Inflammatory macrophage treated with lipopolysaccharide for 1 hour (primary cell): ENCODE results near the gene CDKAL1.

ENCODE experiments used
- DNase-seq, 2 donors: peaks; one replicate each; pipeline ENCODE4 v3.0.0-alpha.2; 2020 to 2022

Gene CDKAL1

GRCh38 chr6:20991910-20992309 lies 457.7 kb downstream of the CDKAL1 start:
- no peak for DNase-seq

GRCh38 chr6:20996099-20996498 lies 461.8 kb downstream of the CDKAL1 start:
- no peak for DNase-seq

GRCh38 chr6:20997143-20997769 lies 463.0 kb downstream of the CDKAL1 start:
- no peak for DNase-seq

GRCh38 chr6:20997770-20998147 lies 463.5 kb downstream of the CDKAL1 start:
- DNase-seq, result no peak

GRCh38 chr6:20998748-20999448 lies 464.6 kb downstream of the CDKAL1 start:
- no peak for DNase-seq

- no peak for DNase-seq
These were observed 466.1 kb downstream of the CDKAL1 start for GRCh38 chr6:21000331-21000801.

- no peak for DNase-seq
These were observed 467.5 kb downstream of the CDKAL1 start for GRCh38 chr6:21001736-21002135.

GRCh38 chr6:21003780-21004541 lies 469.7 kb downstream of the CDKAL1 start:
- DNase-seq, result no peak

GRCh38 chr6:21005816-21006570 lies 471.7 kb downstream of the CDKAL1 start:
- peak in 1 of 2 donors; percentile 4 for DNase-seq

GRCh38 chr6:21019614-21020013 lies 485.4 kb downstream of the CDKAL1 start:
- DNase-seq, result no peak

GRCh38 chr6:21022343-21023107 lies 488.3 kb downstream of the CDKAL1 start:
- DNase-seq, result no peak

- DNase-seq, result no peak
These were observed 489.0 kb downstream of the CDKAL1 start for GRCh38 chr6:21023210-21023609.

GRCh38 chr6:21024616-21025015 lies 490.4 kb downstream of the CDKAL1 start:
- no peak for DNase-seq

GRCh38 chr6:21026576-21027273 lies 492.5 kb downstream of the CDKAL1 start:
- no peak for DNase-seq

- DNase-seq, result no peak
These were observed 493.2 kb downstream of the CDKAL1 start for GRCh38 chr6:21027507-21027906.

- DNase-seq, result no peak
These were observed 496.9 kb downstream of the CDKAL1 start for GRCh38 chr6:21031182-21031581.

- no peak for DNase-seq
These were observed 498.8 kb downstream of the CDKAL1 start for GRCh38 chr6:21033084-21033483.

- DNase-seq, result no peak
These were observed 499.3 kb downstream of the CDKAL1 start for GRCh38 chr6:21033575-21034026.

GRCh38 chr6:21034345-21034744 lies 500.1 kb downstream of the CDKAL1 start:
- no peak for DNase-seq

GRCh38 chr6:21037453-21037852 lies 503.2 kb downstream of the CDKAL1 start:
- DNase-seq, result no peak

- no peak for DNase-seq
These were observed 505.7 kb downstream of the CDKAL1 start for GRCh38 chr6:21039926-21040325.
